Coronary artery (tissue), 2 donors: Measurements from ENCODE around the gene PUS10.
"Not testable (repeated sequence)": the region's sequence is repeated elsewhere in the genome, so short reads cannot be mapped to it uniquely, and the experiment has no call there.

ENCODE experiments used
- DNase-seq: peaks from one replicate; pipeline ENCODE4 v3.0.0-alpha.2; 2017; ENCODE audit warnings: low spot score
- H3K27ac ChIP-seq, 2 donors: fragments of 200-600 bp; sonication (generic); one replicate each; pipeline ENCODE4 v1.5.1; 2016 to 2019
- H3K4me3 ChIP-seq: fragments of 200-600 bp; sonication (generic); 2 replicates; pipeline ENCODE4 v1.5.1; 2016; ENCODE audit warnings: mild to moderate bottlenecking, moderate library complexity
- CTCF ChIP-seq: fragments of 200-600 bp; sonication (generic); IDR thresholded peaks from one replicate; pipeline ENCODE4 v1.5.1; 2019; ENCODE audit warnings: antibody characterized with exemption

PUS10 gene

DNA sequence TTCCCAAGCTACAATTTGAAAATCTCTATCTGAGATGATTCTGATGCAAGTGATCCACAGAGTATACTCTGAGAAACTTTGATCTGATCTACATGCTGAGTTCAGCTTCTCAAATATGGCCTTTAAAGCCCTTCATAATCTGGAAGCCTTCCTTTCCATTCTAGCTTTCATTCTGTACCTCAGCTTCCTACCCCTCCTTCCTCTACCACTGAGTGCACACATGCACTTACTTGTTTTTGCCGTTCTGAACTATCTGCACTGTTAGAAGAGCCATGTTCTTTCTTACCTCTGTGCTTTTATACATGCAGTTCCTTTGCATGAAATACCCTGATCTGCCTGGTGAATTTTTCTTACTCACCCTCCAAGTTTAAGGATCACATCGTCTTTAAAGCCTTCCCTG, 111.7 kb downstream of the PUS10 start:
- TF ChIP-seq CTCF: no peak
- H3K4me3 ChIP-seq: no peak overlapping the region

DNA sequence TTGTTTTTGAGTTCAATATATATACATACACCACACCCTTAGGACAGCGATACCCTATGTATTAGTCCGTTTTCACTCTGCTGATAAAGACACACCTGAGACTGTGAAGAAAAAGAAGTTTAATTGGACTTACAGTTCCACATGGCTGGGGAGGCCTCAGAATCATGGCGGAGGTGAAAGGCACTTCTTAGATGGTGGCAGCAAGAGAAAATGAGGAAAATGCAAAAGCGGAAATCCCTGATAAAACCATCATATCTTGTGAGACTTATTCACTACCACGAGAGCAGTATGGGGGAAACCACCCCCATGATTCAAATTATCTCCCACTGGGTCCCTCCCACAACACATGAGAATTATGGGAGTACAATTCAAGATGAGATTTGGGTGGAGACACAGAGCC, 112.2 kb downstream of the PUS10 start:
- not testable (repeated sequence) for DNase-seq, H3K27ac ChIP-seq, H3K4me3 ChIP-seq

More for the DNA sequence above, 111.7 kb downstream of the PUS10 start:
- no peak overlapping the region for H3K27ac ChIP-seq
- no peak for DNase-seq

GRCh38 chr2:60901296-60901695, 116.8 kb downstream of the PUS10 start:
- not testable (repeated sequence) for H3K27ac ChIP-seq, DNase-seq, H3K4me3 ChIP-seq

DNA sequence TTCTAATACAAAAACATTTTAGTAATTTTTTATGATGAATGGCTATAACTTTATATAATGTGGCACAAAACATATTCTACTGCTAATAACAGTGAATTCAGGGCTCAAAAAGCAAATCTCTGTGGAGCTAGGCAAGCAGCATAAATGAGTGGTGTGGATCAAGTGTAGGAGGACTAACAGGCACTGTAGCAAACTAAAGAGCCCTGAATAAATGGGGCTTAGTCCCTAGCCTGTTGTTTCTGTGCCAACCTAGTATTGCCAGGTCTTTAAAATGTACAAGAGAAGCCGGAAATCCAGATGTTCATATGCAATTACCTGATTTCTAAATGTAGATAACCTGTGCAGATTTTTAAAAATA, 118.2 kb downstream of the PUS10 start:
- Histone ChIP-seq H3K4me3 (no peak overlapping the region), H3K27ac (no peak overlapping the region)
- no peak for TF ChIP-seq CTCF
- DNase-seq: no peak

GRCh38 chr2:60899230-60899891, 118.7 kb downstream of the PUS10 start:
- no peak overlapping the region for H3K4me3 ChIP-seq
- no peak for DNase-seq
- no peak overlapping the region for H3K27ac ChIP-seq
- TF ChIP-seq CTCF: no peak

- TF ChIP-seq CTCF: no peak
Measured at GRCh38 chr2:60898567-60898966, 119.5 kb downstream of the PUS10 start.

More at GRCh38 chr2:60898567-60898966, 119.5 kb downstream of the PUS10 start:
- no peak overlapping the region for H3K4me3 ChIP-seq
- DNase-seq: no peak
- H3K27ac ChIP-seq: no peak overlapping the region
